Neural progenitor cell (in vitro differentiated cells): ENCODE data around the gene GPR183. TPM values are rescaled to one million over a fixed set of nuclear protein-coding genes. Genes with fewer than 3 reads are reported as not detected.

Experiments
- DNase-seq: peaks from one replicate; pipeline ENCODE4 v3.0.0-alpha.2; 2016; ENCODE audit warnings: low spot score
- H2AFZ ChIP-seq: fragments of 200-600 bp; sonication (generic); replicated peaks from 2 replicates; pipeline ENCODE4 v1.6.1; 2016; ENCODE audit warnings: antibody characterized with exemption
- H3F3A ChIP-seq: fragments of 200-600 bp; sonication (generic); 2 replicates; pipeline ENCODE4 v1.6.1; 2016; ENCODE audit warnings: antibody characterized with exemption, low read depth
- H3K27ac ChIP-seq: fragments of 200-600 bp; sonication (generic); 2 replicates; pipeline ENCODE4 v1.5.1; 2016; ENCODE audit warnings: mild to moderate bottlenecking
- H3K27me3 ChIP-seq: fragments of 200-600 bp; sonication (generic); 2 replicates; pipeline ENCODE4 v1.6.1; 2016; ENCODE audit warnings: mild to moderate bottlenecking, moderate library complexity
- H3K36me3 ChIP-seq: fragments of 200-600 bp; sonication (generic); 2 replicates; pipeline ENCODE4 v1.5.1; 2016
- H3K4me1 ChIP-seq: fragments of 200-600 bp; sonication (generic); 2 replicates; pipeline ENCODE4 v1.6.1; 2016; ENCODE audit warnings: mixed run types
- H3K4me2 ChIP-seq: fragments of 200-600 bp; sonication (generic); 2 replicates; pipeline ENCODE4 v1.6.1; 2016
- H3K4me3 ChIP-seq: fragments of 200-600 bp; sonication (generic); 2 replicates; pipeline ENCODE4 v1.5.1; 2016
- H3K79me2 ChIP-seq: fragments of 200-600 bp; sonication (generic); 2 replicates; pipeline ENCODE4 v1.6.1; 2016; ENCODE audit warnings: low read depth
- H3K9ac ChIP-seq: fragments of 200-600 bp; sonication (generic); 2 replicates; pipeline ENCODE4 v1.6.1; 2016
- H3K9me3 ChIP-seq: fragments of 200-600 bp; sonication (generic); 2 replicates; pipeline ENCODE4 v1.5.1; 2016; ENCODE audit warnings: low read depth
- H4K20me1 ChIP-seq: fragments of 200-600 bp; sonication (generic); 2 replicates; pipeline ENCODE4 v1.6.1; 2016; ENCODE audit warnings: low read depth
- H3K27ac Mint-ChIP-seq: 3 replicates; pipeline ENCODE4 v1.8.0; 2021; ENCODE audit warnings: mixed read lengths
- H3K27me3 Mint-ChIP-seq: 2 replicates; pipeline ENCODE4 v1.8.0; 2022; ENCODE audit warnings: low read depth, mild to moderate bottlenecking, inconsistent platforms, moderate library complexity, mixed read lengths; ENCODE audit not compliant: insufficient read depth
- H3K36me3 Mint-ChIP-seq: 3 replicates; pipeline ENCODE4 v1.8.0; 2021; ENCODE audit warnings: mixed read lengths
- H3K4me1 Mint-ChIP-seq: 3 replicates; pipeline ENCODE4 v1.8.0; 2021; ENCODE audit warnings: mixed read lengths
- H3K4me3 Mint-ChIP-seq: 3 replicates; pipeline ENCODE4 v1.8.0; 2021; ENCODE audit warnings: mild to moderate bottlenecking, moderate library complexity, mixed read lengths
- H3K9me3 Mint-ChIP-seq: 3 replicates; pipeline ENCODE4 v1.8.0; 2020; ENCODE audit warnings: mixed read lengths
- CTCF ChIP-seq: fragments of 200-600 bp; sonication (generic); IDR thresholded peaks from 2 replicates; pipeline ENCODE4 v1.5.1; 2017; ENCODE audit warnings: antibody characterized with exemption, mild to moderate bottlenecking
- EZH2 ChIP-seq: fragments of 200-600 bp; sonication (generic); IDR thresholded peaks from 2 replicates; pipeline ENCODE4 v1.6.1; 2017; ENCODE audit warnings: antibody characterized with exemption, mild to moderate bottlenecking, moderate library complexity
- EZH2phosphoT487 ChIP-seq: fragments of 200-600 bp; sonication (generic); IDR thresholded peaks from 2 replicates; pipeline ENCODE4 v1.6.1; 2017; ENCODE audit warnings: antibody characterized with exemption
- total RNA-seq: library from RNA; depleted of rRNA; stranded (reverse); fragments of >200 nt; gene quantifications from 2 replicates; pipeline ENCODE4 v1.2.3, GENCODE V29; 2015; ENCODE audit warnings: low replicate concordance

The GPR183 gene
- total RNA-seq, 1 donor from 2014 or later: not detected

- H3K36me3 ChIP-seq: no peaks in the 10 kb centered on the region
- no peak overlapping the region for H3K4me3 ChIP-seq
- no peaks in the 10 kb centered on the region for H3K79me2 ChIP-seq
- Mint-ChIP-seq H3K36me3 (peaks cover 2% of the 10 kb centered on the region), H3K27ac (no peak overlapping the region), H3K27me3 (no peaks in the 10 kb centered on the region), H3K4me1 (no peaks in the 10 kb centered on the region), H3K4me3 (no peak overlapping the region), H3K9me3 (no peaks in the 10 kb centered on the region)
- no peak overlapping the region for H3K4me2 ChIP-seq
- H3K27me3 ChIP-seq: no peaks in the 10 kb centered on the region
- H3K27ac ChIP-seq: no peak overlapping the region
- no peak for DNase-seq
- H2AFZ ChIP-seq: no peak overlapping the region
- no peak overlapping the region for H3K9ac ChIP-seq
- TF ChIP-seq EZH2 (no peak), EZH2phosphoT487 (no peak), CTCF (no peak)
- no peaks in the 10 kb centered on the region for H3K9me3 ChIP-seq
- H3K4me1 ChIP-seq: no peaks in the 10 kb centered on the region
- H4K20me1 ChIP-seq: peaks cover 7% of the 10 kb centered on the region
- no peaks in the 10 kb centered on the region for H3F3A ChIP-seq
These were observed 11.5 kb downstream of the GPR183 start for GRCh38 chr13:99295488-99296252.

- Histone ChIP-seq H3K4me3 (no peak overlapping the region), H3K79me2 (no peaks in the 10 kb centered on the region), H3K27ac (no peak overlapping the region), H3K4me1 (no peaks in the 10 kb centered on the region), H3K36me3 (no peaks in the 10 kb centered on the region), H3K9me3 (no peaks in the 10 kb centered on the region), H3K9ac (no peak overlapping the region), H3K4me2 (no peak overlapping the region), H3K27me3 (no peaks in the 10 kb centered on the region), H4K20me1 (peaks cover 6% of the 10 kb centered on the region), H2AFZ (no peak overlapping the region), H3F3A (no peaks in the 10 kb centered on the region)
- no peak for TF ChIP-seq EZH2phosphoT487
- no peak for TF ChIP-seq EZH2
- no peak for TF ChIP-seq CTCF
- Mint-ChIP-seq H3K9me3 (no peaks in the 10 kb centered on the region), H3K4me1 (no peaks in the 10 kb centered on the region), H3K27me3 (peaks cover 2% of the 10 kb centered on the region), H3K36me3 (peaks cover 2% of the 10 kb centered on the region), H3K4me3 (no peak overlapping the region), H3K27ac (no peak overlapping the region)
- no peak for DNase-seq
These were observed 12.2 kb downstream of the GPR183 start for GRCh38 chr13:99294958-99295357.

GRCh38 chr13:99294198-99294597, 13.0 kb downstream of the GPR183 start:
- Histone ChIP-seq H3K27me3 (no peaks in the 10 kb centered on the region), H4K20me1 (no peaks in the 10 kb centered on the region), H3K9ac (no peak overlapping the region), H3K4me1 (no peaks in the 10 kb centered on the region), H3K4me2 (no peak overlapping the region), H2AFZ (no peak overlapping the region), H3K79me2 (no peaks in the 10 kb centered on the region), H3K27ac (no peak overlapping the region), H3K4me3 (no peak overlapping the region), H3K36me3 (no peaks in the 10 kb centered on the region), H3F3A (no peaks in the 10 kb centered on the region), H3K9me3 (no peaks in the 10 kb centered on the region)
- Mint-ChIP-seq H3K9me3 (no peaks in the 10 kb centered on the region), H3K4me1 (no peaks in the 10 kb centered on the region), H3K4me3 (no peak overlapping the region), H3K27ac (no peak overlapping the region), H3K27me3 (peaks cover 2% of the 10 kb centered on the region), H3K36me3 (peaks cover 2% of the 10 kb centered on the region)
- no peak for DNase-seq
- no peak for TF ChIP-seq CTCF
- TF ChIP-seq EZH2: no peak
- TF ChIP-seq EZH2phosphoT487: no peak
